ENCODE results near the gene SORBS1.

The SORBS1 gene

GRCh38 chr10:95356190-95356955 lies 204.8 kb downstream of the SORBS1 start:
- no peak for TF ChIP-seq GATA3 (IDR thresholded peaks at IDR 0.05; ENCODE audit: low read depth, low read length)
- no peak for TF ChIP-seq GATA2 (IDR thresholded peaks at IDR 0.05; ENCODE audit: low read depth, low read length)

DNA sequence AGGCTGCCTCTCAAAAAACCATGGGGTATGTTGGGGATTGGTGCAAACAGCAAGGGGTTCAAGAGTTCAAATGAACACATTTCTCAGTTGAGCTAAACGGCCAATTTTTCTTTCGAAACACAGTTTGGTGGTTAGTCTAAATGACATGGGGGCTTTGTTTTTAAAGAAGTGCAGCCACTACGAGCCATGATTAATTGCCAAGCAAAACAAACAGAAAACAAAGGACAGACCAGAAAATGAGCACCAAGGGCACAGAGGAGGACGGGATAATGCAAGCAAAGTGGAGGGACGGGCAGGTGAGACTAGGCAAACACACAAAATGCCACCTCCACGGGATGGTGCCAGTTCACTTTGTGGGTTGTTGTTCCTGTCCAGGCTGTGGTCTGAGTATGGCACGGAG lies 205.9 kb downstream of the SORBS1 start:
- TF ChIP-seq GATA2 (IDR thresholded peaks at IDR 0.05; ENCODE audit: low read depth, low read length) (no peak), GATA3 (IDR thresholded peaks at IDR 0.05; ENCODE audit: low read depth, low read length) (no peak)

GRCh38 chr10:95354110-95354509 lies 207.1 kb downstream of the SORBS1 start:
- no peak for TF ChIP-seq GATA3 (IDR thresholded peaks at IDR 0.05; ENCODE audit: low read depth, low read length)
- no peak for TF ChIP-seq GATA2 (IDR thresholded peaks at IDR 0.05; ENCODE audit: low read depth, low read length)

DNA sequence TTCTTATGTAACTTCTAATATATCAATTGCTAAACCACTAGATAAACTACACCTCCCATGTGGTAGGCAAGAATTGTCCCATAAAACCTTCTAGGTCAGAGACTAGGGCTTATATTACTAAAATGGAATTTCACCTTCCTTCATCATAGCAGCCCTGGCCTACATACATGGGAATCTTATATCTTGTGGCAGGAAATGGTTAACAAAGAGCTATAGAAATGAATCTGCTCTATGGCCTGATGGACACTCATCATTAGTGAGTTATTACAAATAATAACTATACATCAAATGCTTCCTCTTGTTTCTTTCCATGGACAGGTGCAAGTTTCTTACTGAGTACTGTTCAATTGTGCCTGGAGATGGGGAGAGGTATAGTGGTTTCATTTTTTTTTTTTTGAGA lies 208.0 kb downstream of the SORBS1 start:
- no peak for TF ChIP-seq GATA2 (IDR thresholded peaks at IDR 0.05; ENCODE audit: low read depth, low read length)
- no peak for TF ChIP-seq GATA3 (IDR thresholded peaks at IDR 0.05; ENCODE audit: low read depth, low read length)

- TF ChIP-seq GATA2 (IDR thresholded peaks at IDR 0.05; ENCODE audit: low read depth, low read length) (no peak), GATA3 (IDR thresholded peaks at IDR 0.05; ENCODE audit: low read depth, low read length) (no peak)
Observed at GRCh38 chr10:95352684-95353083, 208.5 kb downstream of the SORBS1 start.

DNA sequence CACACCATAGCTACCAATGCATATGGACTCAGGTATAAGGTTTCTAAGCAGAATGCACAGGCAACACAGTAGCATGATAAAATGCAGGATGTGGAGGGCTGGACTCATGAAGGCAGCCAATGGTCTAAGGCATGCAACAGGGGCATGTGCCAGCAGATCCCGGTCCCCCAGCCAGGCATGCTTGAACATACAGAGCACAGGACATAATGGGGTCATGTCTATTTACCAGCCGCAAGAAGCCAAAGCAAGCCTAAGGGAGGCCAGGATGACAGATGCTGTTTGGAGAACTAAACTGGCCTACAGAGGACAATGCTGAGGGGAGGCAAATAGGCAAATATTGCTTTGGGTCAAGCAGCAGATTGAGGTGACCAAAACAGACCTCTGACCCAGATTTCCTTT lies 210.3 kb downstream of the SORBS1 start:
- TF ChIP-seq GATA3 (IDR thresholded peaks at IDR 0.05; ENCODE audit: low read depth, low read length) (no peak), GATA2 (IDR thresholded peaks at IDR 0.05; ENCODE audit: low read depth, low read length) (no peak)

DNA sequence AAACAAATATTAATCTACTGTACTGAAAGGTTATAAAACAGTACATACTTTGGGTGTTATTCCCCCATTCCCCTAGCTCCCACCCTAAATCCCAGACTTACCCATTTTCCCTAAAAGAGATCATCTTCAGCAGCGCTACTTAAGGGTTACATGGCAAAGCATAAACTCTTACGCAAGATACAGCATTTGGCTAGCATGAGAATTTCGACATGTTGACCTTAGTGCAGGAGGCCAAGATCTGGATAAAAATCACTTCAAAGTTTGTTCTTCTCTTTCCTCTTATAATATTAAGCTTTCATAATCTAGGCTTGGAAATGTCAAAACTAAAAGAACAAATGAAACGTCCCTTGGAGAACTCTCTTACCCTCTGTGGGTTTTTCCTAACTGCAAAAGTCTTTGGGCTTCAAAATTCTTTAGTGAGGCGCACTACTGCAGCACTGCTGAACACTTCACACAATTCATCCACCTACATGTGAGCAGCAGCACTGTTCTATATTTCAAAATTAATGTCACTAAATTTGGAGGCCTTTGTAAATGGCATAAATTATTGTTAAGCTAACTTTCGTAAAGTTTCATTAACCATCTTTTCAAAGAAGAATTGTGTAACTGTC lies 210.8 kb downstream of the SORBS1 start:
- TF ChIP-seq GATA3 (IDR thresholded peaks at IDR 0.05; ENCODE audit: low read depth, low read length) (no peak), GATA2 (IDR thresholded peaks at IDR 0.05; ENCODE audit: low read depth, low read length) (no peak)

DNA sequence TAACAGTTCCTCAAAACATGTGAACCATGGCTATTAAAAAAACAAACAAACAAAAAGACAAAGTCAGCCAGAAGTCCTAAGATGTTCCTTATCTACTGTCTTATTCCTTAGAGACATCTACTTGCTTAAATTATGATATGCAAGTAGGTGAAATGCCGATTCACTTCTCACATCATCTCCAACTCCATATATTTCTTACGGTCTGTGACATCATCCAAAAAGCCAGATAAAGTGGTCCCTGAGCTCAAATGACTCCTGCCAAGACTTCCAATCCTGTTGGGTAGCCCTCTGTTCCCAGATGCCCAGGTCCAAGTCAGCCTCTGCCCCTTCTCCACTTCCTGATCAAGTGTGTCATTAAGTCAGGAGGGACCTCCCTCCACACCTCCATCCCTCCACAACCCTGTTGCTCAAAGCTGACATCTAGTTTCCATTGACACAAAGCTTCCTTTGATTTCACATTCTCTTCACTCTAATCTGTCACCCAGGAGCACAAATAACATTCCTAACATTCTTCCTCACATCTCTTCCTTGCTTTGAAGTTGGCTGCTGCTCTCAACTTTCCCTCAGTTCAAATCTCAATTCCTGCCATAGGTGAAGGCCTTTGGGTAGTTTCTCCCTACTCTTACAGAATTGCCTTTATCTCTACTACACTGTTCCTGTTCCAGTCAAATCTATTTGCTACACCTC lies 214.3 kb downstream of the SORBS1 start:
- TF ChIP-seq GATA2 (IDR thresholded peaks at IDR 0.05; ENCODE audit: low read depth, low read length) (no peak), GATA3 (IDR thresholded peaks at IDR 0.05; ENCODE audit: low read depth, low read length) (no peak)

DNA sequence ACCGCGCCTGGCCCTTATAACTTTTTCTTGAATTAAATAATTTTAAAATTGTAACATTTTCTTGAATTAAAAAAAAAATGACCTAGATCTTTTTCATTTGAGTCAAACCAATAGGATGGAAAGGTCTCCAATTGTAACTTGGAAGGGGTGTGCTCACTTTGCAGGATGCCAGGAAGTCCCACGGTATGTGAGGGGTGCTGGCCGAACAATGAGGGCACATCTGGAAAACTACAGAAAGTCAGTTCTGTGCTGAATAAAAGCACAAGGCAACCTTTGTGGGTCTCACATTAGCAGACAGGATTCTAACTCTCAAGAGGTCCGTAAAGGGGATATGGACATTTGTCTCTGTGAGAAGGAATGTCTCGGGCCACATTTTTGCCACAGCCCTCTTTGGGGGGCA lies 217.6 kb downstream of the SORBS1 start:
- TF ChIP-seq GATA2 (IDR thresholded peaks at IDR 0.05; ENCODE audit: low read depth, low read length) (no peak), GATA3 (IDR thresholded peaks at IDR 0.05; ENCODE audit: low read depth, low read length) (no peak)

GRCh38 chr10:95341716-95342130 lies 219.4 kb downstream of the SORBS1 start:
- TF ChIP-seq GATA3 (IDR thresholded peaks at IDR 0.05; ENCODE audit: low read depth, low read length): no peak
- no peak for TF ChIP-seq GATA2 (IDR thresholded peaks at IDR 0.05; ENCODE audit: low read depth, low read length)

- TF ChIP-seq GATA2 (IDR thresholded peaks at IDR 0.05; ENCODE audit: low read depth, low read length) (no peak), GATA3 (IDR thresholded peaks at IDR 0.05; ENCODE audit: low read depth, low read length) (no peak)
Observed at GRCh38 chr10:95339863-95340262, 221.3 kb downstream of the SORBS1 start.

GRCh38 chr10:95337423-95338160 lies 223.6 kb downstream of the SORBS1 start:
- no peak for TF ChIP-seq GATA2 (IDR thresholded peaks at IDR 0.05; ENCODE audit: low read depth, low read length)
- no peak for TF ChIP-seq GATA3 (IDR thresholded peaks at IDR 0.05; ENCODE audit: low read depth, low read length)

DNA sequence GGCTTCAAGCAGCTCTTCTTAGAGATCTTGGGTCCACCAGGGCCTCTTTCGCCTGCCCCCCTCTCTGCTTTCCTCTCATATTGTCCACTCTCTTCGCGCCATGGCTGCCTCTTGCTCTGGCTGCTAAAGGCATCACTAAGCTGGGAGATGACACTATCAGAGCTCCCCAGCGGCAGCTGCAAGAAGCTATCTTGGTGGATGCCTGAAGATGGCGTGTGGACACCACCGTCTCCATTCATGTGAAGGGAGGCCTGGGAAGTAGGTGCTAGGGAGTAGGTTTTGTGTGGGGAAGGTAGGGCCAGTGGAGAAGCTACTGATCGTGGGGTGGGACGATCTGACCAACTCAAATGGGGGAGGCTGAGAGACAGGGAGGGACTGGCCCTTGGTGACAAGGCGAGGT lies 224.5 kb downstream of the SORBS1 start:
- TF ChIP-seq GATA3 (IDR thresholded peaks at IDR 0.05; ENCODE audit: low read depth, low read length) (no peak), GATA2 (IDR thresholded peaks at IDR 0.05; ENCODE audit: low read depth, low read length) (no peak)

All from SH-SY5Y (cell line).